Activated gamma-delta T cell treated with Interleukin-2 at 50 U/mL for 16 hours (primary cell): ENCODE data around the gene LILRA5.
"Not testable (repeated sequence)": the region's sequence is repeated elsewhere in the genome, so short reads cannot be mapped to it uniquely, and the experiment has no call there.

Experiments used
- DNase-seq: peaks from one replicate; pipeline ENCODE4 v3.0.0-alpha.2; 2020

Gene LILRA5

DNA sequence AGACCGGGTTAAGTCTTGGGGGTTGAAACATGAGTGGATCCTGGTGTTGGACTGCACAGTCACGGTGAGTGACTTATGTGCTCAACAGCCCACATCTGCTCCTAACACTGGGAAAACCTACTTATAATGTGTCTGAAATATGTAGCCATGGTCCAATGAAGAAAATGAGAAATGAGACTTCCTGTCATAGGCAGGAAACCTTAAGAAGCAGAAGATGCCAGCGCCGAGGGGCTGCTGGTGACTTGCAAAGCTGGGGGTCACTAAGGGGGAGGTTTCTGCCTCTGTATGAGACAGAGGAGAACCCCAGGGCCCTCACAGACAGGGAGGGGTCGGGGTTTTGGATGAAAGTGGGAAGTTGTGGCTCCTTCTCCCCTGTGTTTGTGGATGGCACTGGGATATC lies 40.8 kb downstream of the LILRA5 start:
- DNase-seq: not testable (repeated sequence)

DNA sequence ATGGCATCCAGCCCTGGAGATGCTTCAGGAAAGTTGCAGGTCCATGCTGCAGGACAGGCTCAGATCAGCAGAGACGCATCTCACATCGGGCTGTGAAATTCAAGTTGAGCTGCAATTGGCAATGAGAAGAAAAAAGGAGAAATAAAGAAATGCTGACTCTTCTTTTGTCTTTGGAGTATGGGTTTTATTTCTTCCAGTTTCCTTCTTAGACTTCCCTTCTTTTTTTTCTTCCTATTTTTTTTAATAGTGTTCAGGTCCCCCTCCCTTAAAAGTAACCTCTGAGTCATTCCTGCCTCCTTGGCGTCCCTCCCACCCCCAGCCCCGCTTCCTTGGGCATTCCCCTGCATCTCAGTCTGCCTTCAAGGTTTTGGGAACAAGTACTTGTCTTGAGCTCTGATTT lies 41.4 kb downstream of the LILRA5 start:
- DNase-seq: not testable (repeated sequence)

DNA sequence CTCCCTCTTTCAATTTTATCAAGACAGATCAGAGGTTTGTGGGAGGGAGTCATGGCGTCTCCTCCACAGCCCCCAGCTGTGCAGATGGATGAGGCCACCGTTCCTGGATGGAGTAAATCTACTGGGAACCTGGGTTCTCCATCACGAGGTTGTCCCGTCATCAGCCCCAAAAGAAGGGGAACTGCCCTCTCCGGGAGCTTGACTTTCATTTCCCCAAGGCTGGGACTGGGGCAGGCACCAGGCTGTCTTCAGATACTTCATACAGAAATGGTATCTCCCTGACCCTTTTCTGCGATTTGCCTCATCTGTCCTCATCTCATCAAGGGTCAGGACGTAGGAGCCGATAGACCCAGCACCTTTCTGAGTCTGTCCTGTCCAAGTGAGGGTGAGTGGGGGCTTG lies 41.9 kb downstream of the LILRA5 start:
- no peak for DNase-seq

DNA sequence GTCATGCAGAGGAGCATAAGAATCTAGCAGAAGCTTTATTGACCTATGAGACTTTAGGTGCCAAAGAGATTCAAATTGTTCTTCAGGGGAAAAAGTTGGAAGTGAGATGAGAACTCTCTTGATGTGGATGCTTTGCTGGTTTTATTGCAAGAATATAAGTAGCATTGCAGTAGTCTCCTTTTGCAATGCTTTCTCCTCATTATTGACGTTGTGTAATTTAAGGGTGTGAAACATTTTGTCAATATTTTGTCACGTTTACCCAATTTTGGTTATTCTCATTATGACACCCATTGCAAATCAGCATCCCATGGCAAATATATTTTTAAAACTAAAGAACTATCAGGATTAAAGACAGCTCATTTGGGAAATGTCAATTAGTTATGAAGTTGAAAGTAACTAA lies 44.0 kb downstream of the LILRA5 start:
- DNase-seq: no peak

DNA sequence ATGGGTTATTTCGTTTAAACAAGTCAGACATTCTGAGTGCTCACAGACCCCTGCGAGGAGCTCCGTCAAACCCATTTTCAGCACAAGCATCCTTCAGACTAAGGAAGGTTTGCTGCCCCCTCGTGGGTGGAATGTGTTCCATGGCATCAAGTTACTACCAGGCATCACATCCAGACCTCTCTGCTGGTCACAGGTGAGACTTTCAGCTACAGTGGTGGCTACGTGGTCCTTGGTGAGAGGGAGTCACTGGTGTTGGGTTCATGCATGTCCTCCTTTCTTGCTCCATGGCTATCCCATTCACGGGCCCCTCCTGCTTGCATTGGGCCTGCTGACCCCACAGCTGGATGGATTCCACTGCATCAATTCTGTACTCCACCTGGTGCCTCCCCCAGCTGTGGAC lies 46.8 kb downstream of the LILRA5 start:
- DNase-seq: peak; percentile 69

DNA sequence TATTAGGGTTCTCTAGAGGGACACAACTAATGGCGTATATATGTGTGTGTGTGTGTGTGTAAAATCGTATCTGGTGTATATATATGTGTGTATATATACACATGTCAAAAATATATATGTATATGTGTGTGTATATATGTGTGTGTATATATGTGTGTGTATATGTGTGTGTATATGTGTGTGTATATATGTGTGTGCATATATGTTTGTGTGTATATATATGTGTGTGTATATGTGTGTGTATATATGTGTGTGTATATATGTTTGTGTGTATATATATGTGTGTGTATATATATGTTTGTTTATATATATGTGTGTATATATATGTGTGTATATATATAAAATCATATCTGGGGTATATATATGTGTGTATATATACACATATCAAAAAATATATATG lies 50.5 kb downstream of the LILRA5 start:
- DNase-seq: no peak

DNA sequence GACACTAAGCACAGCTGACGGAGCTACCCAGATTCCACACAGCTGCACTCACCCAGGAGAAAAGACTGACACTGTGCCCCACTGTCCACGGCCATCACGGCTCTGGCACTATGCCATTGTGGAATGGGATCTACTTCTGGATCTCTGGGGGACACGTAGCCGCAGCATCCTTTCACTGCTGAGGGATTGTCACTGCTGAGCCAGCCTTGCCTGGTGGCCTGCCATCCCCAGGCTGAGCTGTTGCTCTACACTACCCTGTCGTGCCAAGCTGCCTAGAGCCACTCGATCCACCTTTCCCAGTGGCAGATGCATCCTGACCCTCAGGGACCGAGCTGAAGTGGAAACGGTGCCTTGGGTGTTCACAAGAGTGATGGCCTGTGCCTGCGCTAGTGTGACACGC lies 50.9 kb downstream of the LILRA5 start:
- DNase-seq: no peak

DNA sequence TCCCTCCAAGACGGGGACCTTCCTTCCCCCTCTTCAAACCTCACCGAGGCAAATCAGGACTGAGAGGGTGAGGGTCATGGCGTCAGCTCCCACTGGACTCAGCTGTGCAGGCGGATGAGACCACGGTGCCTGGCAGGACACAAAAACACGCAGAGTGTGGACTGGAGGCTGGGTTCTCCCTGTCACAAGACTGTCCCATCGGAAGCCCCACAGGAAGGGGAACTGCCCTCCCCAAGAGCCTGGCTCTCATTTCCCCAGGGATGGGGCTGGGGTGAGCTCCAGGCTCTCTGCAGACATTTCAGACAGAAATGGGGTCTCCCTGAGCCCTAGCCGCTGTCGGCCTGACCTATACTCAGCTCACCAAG lies 55.9 kb downstream of the LILRA5 start, which contains the start of gene LILRB5:
Gene LILRB5, minus strand, starts transcription at position 158 of the 365 bp plus-strand sequence. Its CDS starts 80 bp downstream, at position 78.
- DNase-seq: no peak
